Measurements from ENCODE around the gene MED26. TPM values are rescaled to one million over a fixed set of nuclear protein-coding genes. Genes with fewer than 3 reads are reported as not detected.

The MED26 gene
- total RNA-seq, 1 experiment from 2014 or later: 8.8 TPM

GRCh38 chr19:16623576-16623975 is 4.4 kb downstream of the MED26 start:
- no TSS peak for BruUV-seq (replicated peaks)
- in situ Hi-C loops (cut with HindIII; ENCODE audit: low pct_unique_long_range_greater_than_20kb, low sequenced_read_pairs): no loop called here

GRCh38 chr19:16623066-16623465 is 4.9 kb downstream of the MED26 start:
- in situ Hi-C loops (cut with HindIII; ENCODE audit: low pct_unique_long_range_greater_than_20kb, low sequenced_read_pairs) (no loop called here), intact Hi-C loops (cut with micrococcal nuclease; ENCODE audit: unreplicated experiment) (no loop called here)
- H3K27me3 ChIP-seq (ENCODE audit: control insufficient read depth, insufficient read depth, low read length): no peaks in the 10 kb centered on the region
- CTCF ChIA-PET: no interaction called here
- H3K4me3 ChIP-seq (ENCODE audit: low read depth in 2 of 2, low read length in 2 of 2): no peak overlapping the region
- TF ChIP-seq POLR2AphosphoS5 (IDR thresholded peaks at IDR 0.05; ENCODE audit: low read depth, low read length) (no peak), REST (IDR thresholded peaks at IDR 0.05; ENCODE audit: insufficient read depth in 1 of 2, low read depth in 2 of 2, low read length in 1 of 2) (no peak), SIN3A (IDR thresholded peaks at IDR 0.05; ENCODE audit: borderline replicate concordance, insufficient read depth, low read depth, low read length) (no peak), CTCF (IDR thresholded peaks at IDR 0.05) (no peak), TCF7L2 (IDR thresholded peaks at IDR 0.05; ENCODE audit: low read depth, low read length) (no peak)
- no peak for DNase-seq (ENCODE audit: low read depth, low spot score)
- BruUV-seq (replicated peaks): no TSS peak
- no peak overlapping the region for H3K27ac ChIP-seq (ENCODE audit: low read length)
- ATAC-seq: no peak
- H3K4me1 ChIP-seq (ENCODE audit: control insufficient read depth, insufficient read depth, low read length): peaks cover 16% of the 10 kb centered on the region
- H3K9me3 ChIP-seq (ENCODE audit: control insufficient read depth, insufficient read depth, low read depth, low read length): no peaks in the 10 kb centered on the region
- POLR2A ChIA-PET: no interaction called here
- peaks cover 4% of the 10 kb centered on the region; the same call in 1 of the 2 replicates for H3K36me3 ChIP-seq (ENCODE audit: control insufficient read depth, insufficient read depth, low read length)

More at GRCh38 chr19:16623576-16623975, 4.4 kb downstream of the MED26 start:
- ChIA-PET POLR2A (no interaction called here), CTCF (interaction anchor here (0.6 kb wide), 1 partner anchor 429 kb away, joined by 3 read pairs; no protein-coding TSS in a partner anchor)
- Histone ChIP-seq H3K27me3 (ENCODE audit: control insufficient read depth, insufficient read depth, low read length) (no peaks in the 10 kb centered on the region), H3K4me3 (ENCODE audit: low read depth in 2 of 2, low read length in 2 of 2) (no peak overlapping the region), H3K27ac (ENCODE audit: low read length) (no peak overlapping the region), H3K36me3 (ENCODE audit: control insufficient read depth, insufficient read depth, low read length) (peaks cover 4% of the 10 kb centered on the region; the same call in 1 of the 2 replicates), H3K4me1 (ENCODE audit: control insufficient read depth, insufficient read depth, low read length) (peaks cover 16% of the 10 kb centered on the region), H3K9me3 (ENCODE audit: control insufficient read depth, insufficient read depth, low read depth, low read length) (no peaks in the 10 kb centered on the region)
- TF ChIP-seq REST (IDR thresholded peaks at IDR 0.05; ENCODE audit: insufficient read depth in 1 of 2, low read depth in 2 of 2, low read length in 1 of 2) (no peak), SIN3A (IDR thresholded peaks at IDR 0.05; ENCODE audit: borderline replicate concordance, insufficient read depth, low read depth, low read length) (no peak), TCF7L2 (IDR thresholded peaks at IDR 0.05; ENCODE audit: low read depth, low read length) (no peak), POLR2AphosphoS5 (IDR thresholded peaks at IDR 0.05; ENCODE audit: low read depth, low read length) (no peak), CTCF (IDR thresholded peaks at IDR 0.05) (no peak)
- ATAC-seq: no peak
- intact Hi-C loops (cut with micrococcal nuclease; ENCODE audit: unreplicated experiment): no loop called here
- DNase-seq (ENCODE audit: low read depth, low spot score): no peak

All from Panc1 (cell line).